Heart right ventricle (tissue), 16 donors: ENCODE measurements around the gene RXRA. TPM values are rescaled to one million over a fixed set of nuclear protein-coding genes. Genes with fewer than 3 reads are reported as not detected.
A peak's percentile ranks its signal among the peaks of the same experiment; 100 is the strongest.

Experiments
- ATAC-seq, 8 donors: fragments of 200-7000 bp; cut with Tn5 transposase; one replicate each; pipeline ENCODE4 v1.9.1; 2020; ENCODE audit warnings: mild to moderate bottlenecking in 8 of 8, moderate library complexity in 8 of 8, moderate number of reproducible peaks in 1 of 8
- DNase-seq, 2 donors: peaks; one replicate each; pipeline ENCODE4 v3.0.0-alpha.2; 2020
- H3K27ac ChIP-seq, 10 donors: fragments of 200-600 bp; sonication (generic) in 2 of 10; one replicate each; pipeline versions ENCODE4 v1.5.0 to v1.8.0; 2020 to 2022; ENCODE audit warnings: mild to moderate bottlenecking in 3 of 10
- H3K27me3 ChIP-seq, 7 donors: fragments of 200-600 bp; one replicate each; pipeline ENCODE4 v1.8.0; 2021 to 2022; ENCODE audit warnings: mild to moderate bottlenecking in 2 of 7
- H3K36me3 ChIP-seq, 9 donors: fragments of 200-600 bp; sonication (generic) in 1 of 9; one replicate each; pipeline versions ENCODE4 v1.5.0 to v1.8.0; 2020 to 2022; ENCODE audit warnings: mild to moderate bottlenecking in 2 of 9
- H3K4me1 ChIP-seq, 9 donors: fragments of 200-600 bp; sonication (generic) in 1 of 9; one replicate each; pipeline versions ENCODE4 v1.5.0 to v1.8.0; 2020 to 2022; ENCODE audit warnings: mild to moderate bottlenecking in 4 of 9
- H3K4me3 ChIP-seq, 10 donors: fragments of 200-600 bp; sonication (generic) in 2 of 10; one replicate each; pipeline versions ENCODE4 v1.5.0 to v1.8.0; 2020 to 2022; ENCODE audit warnings: mild to moderate bottlenecking in 7 of 10, moderate library complexity in 2 of 10
- H3K9me3 ChIP-seq, 11 donors: fragments of 200-600 bp in 10 of 11; sonication (generic) in 2 of 11; one replicate each; pipeline versions ENCODE4 v1.5.0 to v1.8.0; 2013 to 2022; ENCODE audit warnings: mild to moderate bottlenecking in 2 of 11, control low read depth in 1 of 11, moderate library complexity in 1 of 11
- WGBS, 2 donors: extraction: QIAGEN DNeasy Blood & Tissue Kit; methylation state at CpG; one replicate each; pipeline ENCODE4 v1.1.7; 2013; ENCODE audit warnings: inconsistent platforms in 1 of 2; 5-methylcytosine and 5-hydroxymethylcytosine counted together
- intact Hi-C, 10 donors: fragments of 100-400 bp; cut with DNase I; formaldehyde crosslinking; loops; one replicate each; pipeline versions ENCODE4 v1.11.1 to v1.14.2; 2022
- polyA plus RNA-seq, 2 donors: library from polyadenylated mRNA; stranded (reverse); fragments of 200-250 nt; gene quantifications; one replicate each; pipeline ENCODE4 v1.2.3, GENCODE V29; 2013
- total RNA-seq, 10 donors: library from RNA; stranded (reverse); fragmentation: NEBNext Ultra II Directional in 3 of 10; extraction: Animal tissue kit (Norgen Biotek cat#: 25700) in 3 of 10; gene quantifications; one replicate each; pipeline versions ENCODE4 v1.2.1 to v1.2.4, GENCODE V29; 2021 to 2023
- TF ChIP-seq, protein P1 (sequence below), 9 donors: fragments of 200-600 bp; sonication (generic) in 2 of 9; IDR thresholded peaks; one replicate each; pipeline versions ENCODE4 v1.5.0 to v1.8.0; 2021 to 2022; ENCODE audit warnings: antibody characterized with exemption in 9 of 9, mild to moderate bottlenecking in 5 of 9, moderate library complexity in 1 of 9
- donor health status: Arrhythmogenic right ventricular cardiomyopathy.
- donor health status: ischemic (EF 13 %, LVEDD 7.1; RV severe dilation, severe dysfunction).
- donor health status: healthy with polysubstance abuse.
- donor health status: DM: no; HTN: yes; CAD: no.
- donor health status: DM: no; HTN: no; CAD: no.
- donor health status: ischemic (EF 25% LVEDD 6.9; RV normal size, moderate dysfunction).
- donor health status: ischemic (EF 25% LVEDD 5.7; RV mildly dilated, moderate dysfunction).
- donor health status: healthy.
- donor health status: DM: yes; HTN: yes; CAD: no.
- donor health status: Ischemic cardiomyopathy.
- donor health status: ischemic (EF 35%, LVEDD 5.7; RV mildly dilated, moderate dysfunction).
- donor health status: nonischemic (EF 11% LVEDD 7.7; RV severe dilation, severe dysfunction).
- donor health status: DM: yes; HTN: yes; CAD: no.
- donor health status: PGD.
- donor health status: ischemic (EF 29% LVEDD 5.4; RV normal size, mild dysfunction).
- donor health status: nonischemic (EF 23%, LVEDD 6.1; RV moderate dilation, normal function).

Gene RXRA
- total and polyA plus RNA-seq, 12 donors, result 22.6 to 92.3 (median 42.0) TPM

GRCh38 chr9:134284741-134285140 is 41.5 kb upstream of the RXRA start:
- intact Hi-C loops, result loop anchor here in 3 of 10 donors (5.0 to 10.0 kb wide), 2 partner anchors 38 to 110 kb away; no protein-coding TSS in a partner anchor
- Histone ChIP-seq H3K4me1 (peaks cover 6 to 22% (median 11%) of the 10 kb centered on the region in 9 donors), H3K9me3 (no peaks in the 10 kb centered on the region), H3K4me3 (no peak overlapping the region), H3K27me3 (peaks cover 0 to 14% (median 0%) of the 10 kb centered on the region in 7 donors), H3K36me3 (no peaks in the 10 kb centered on the region), H3K27ac (peak overlapping the region in 2 of 10 donors; percentile 48 to 81)
- 82 to 86% methylated on average over 12 of the region's 12 CpGs for WGBS, 2 donors
- TF ChIP-seq, protein P1, sequence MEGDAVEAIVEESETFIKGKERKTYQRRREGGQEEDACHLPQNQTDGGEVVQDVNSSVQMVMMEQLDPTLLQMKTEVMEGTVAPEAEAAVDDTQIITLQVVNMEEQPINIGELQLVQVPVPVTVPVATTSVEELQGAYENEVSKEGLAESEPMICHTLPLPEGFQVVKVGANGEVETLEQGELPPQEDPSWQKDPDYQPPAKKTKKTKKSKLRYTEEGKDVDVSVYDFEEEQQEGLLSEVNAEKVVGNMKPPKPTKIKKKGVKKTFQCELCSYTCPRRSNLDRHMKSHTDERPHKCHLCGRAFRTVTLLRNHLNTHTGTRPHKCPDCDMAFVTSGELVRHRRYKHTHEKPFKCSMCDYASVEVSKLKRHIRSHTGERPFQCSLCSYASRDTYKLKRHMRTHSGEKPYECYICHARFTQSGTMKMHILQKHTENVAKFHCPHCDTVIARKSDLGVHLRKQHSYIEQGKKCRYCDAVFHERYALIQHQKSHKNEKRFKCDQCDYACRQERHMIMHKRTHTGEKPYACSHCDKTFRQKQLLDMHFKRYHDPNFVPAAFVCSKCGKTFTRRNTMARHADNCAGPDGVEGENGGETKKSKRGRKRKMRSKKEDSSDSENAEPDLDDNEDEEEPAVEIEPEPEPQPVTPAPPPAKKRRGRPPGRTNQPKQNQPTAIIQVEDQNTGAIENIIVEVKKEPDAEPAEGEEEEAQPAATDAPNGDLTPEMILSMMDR (IDR thresholded peaks at IDR 0.05), result no peak
- DNase-seq (no peak), ATAC-seq (no peak)

- no peak for ATAC-seq
- WGBS, 2 donors, result 94% methylated on average over 15 of the region's 15 CpGs
- no peaks in the 10 kb centered on the region for H3K9me3 ChIP-seq
- H3K4me3 ChIP-seq, result no peak overlapping the region
- intact Hi-C loops, result loop anchor here in 2 of 10 donors (10.0 kb wide), 1 partner anchor 111 kb away; no protein-coding TSS in a partner anchor
- DNase-seq, result no peak
- H3K36me3 ChIP-seq, result no peaks in the 10 kb centered on the region
- peaks cover 0 to 14% (median 0%) of the 10 kb centered on the region in 7 donors for H3K27me3 ChIP-seq
- TF ChIP-seq, protein P1 (IDR thresholded peaks at IDR 0.05), result no peak
- no peak overlapping the region for H3K27ac ChIP-seq
- H3K4me1 ChIP-seq, result peaks cover 6 to 22% (median 11%) of the 10 kb centered on the region in 9 donors
Observed at GRCh38 chr9:134285215-134285845, 40.9 kb upstream of the RXRA start.

DNA sequence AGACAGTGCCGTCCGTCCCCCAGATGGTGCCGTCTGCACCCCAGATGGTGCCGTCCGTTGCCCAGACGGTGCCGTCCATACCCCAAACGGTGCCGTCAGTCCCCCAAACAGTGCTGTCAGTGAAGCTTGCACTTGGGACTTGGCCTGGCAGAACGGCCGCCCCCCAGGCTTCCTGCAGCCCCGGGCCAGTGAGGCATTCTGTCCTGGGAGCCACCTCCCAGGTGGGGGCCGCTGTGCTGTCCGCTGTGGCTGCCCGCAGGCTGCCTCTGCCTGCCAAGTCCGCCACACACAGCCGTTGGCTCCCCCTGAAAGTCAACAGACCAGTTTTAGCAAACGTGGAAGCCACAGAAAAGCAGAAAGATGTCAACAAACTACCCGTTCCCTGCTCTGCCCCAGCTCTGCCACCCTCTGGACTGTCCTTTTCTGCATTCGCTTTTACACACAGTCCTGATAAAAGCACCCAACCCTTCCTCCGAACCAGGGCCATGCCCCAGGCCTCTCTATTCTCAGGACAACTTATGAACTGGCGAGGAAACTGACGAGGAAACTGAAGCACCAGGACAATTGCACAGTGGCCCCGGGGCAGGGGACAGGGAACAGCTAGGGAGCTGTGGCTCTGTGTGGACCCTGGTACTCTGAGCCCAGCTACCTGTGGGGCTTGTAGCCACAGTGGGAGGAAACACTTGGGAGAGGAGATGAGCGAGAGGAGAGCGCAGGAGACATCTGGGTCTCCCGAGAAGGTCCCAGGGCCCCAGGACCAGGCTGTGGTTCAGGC is 39.6 kb upstream of the RXRA start:
- Histone ChIP-seq H3K27ac (no peak overlapping the region), H3K36me3 (no peaks in the 10 kb centered on the region), H3K27me3 (peaks cover 0 to 14% (median 0%) of the 10 kb centered on the region in 7 donors), H3K9me3 (no peaks in the 10 kb centered on the region), H3K4me3 (no peak overlapping the region), H3K4me1 (peaks cover 6 to 22% (median 11%) of the 10 kb centered on the region in 9 donors)
- intact Hi-C loops, result loop anchor here in 2 of 10 donors (10.0 kb wide), 1 partner anchor 112 kb away; no protein-coding TSS in a partner anchor
- ATAC-seq, result no peak
- DNase-seq, result peak in 1 of 2 donors; percentile 3
- WGBS, 2 donors, result 71 to 74% methylated on average over 27 of the region's 27 CpGs
- TF ChIP-seq, protein P1 (IDR thresholded peaks at IDR 0.05), result peak in 1 of 9 donors; percentile 13
